ENCODE measurements around the gene UXS1. TPM values are rescaled to one million over a fixed set of nuclear protein-coding genes. Genes with fewer than 3 reads are reported as not detected.

Gene UXS1
- total RNA-seq, 1 donor = 96.9 TPM

- Histone ChIP-seq H3K27me3 (ENCODE audit: insufficient read depth, low read length) (no peaks in the 10 kb centered on the region), H3K9me3 (ENCODE audit: low read depth, low read length) (no peaks in the 10 kb centered on the region), H3K4me3 (ENCODE audit: low read length) (no peak overlapping the region), H3K4me1 (ENCODE audit: insufficient read depth, low read length) (peaks cover 25% of the 10 kb centered on the region)
Observed at GRCh38 chr2:106178716-106179115, 15.4 kb downstream of the UXS1 start.

GRCh38 chr2:106177581-106177980 is 16.5 kb downstream of the UXS1 start:
- Histone ChIP-seq H3K4me1 (ENCODE audit: insufficient read depth, low read length) (peaks cover 14% of the 10 kb centered on the region), H3K9me3 (ENCODE audit: low read depth, low read length) (no peaks in the 10 kb centered on the region), H3K27me3 (ENCODE audit: insufficient read depth, low read length) (no peaks in the 10 kb centered on the region), H3K4me3 (ENCODE audit: low read length) (no peak overlapping the region)

GRCh38 chr2:106176446-106177099 is 17.5 kb downstream of the UXS1 start:
- Histone ChIP-seq H3K9me3 (ENCODE audit: low read depth, low read length) (no peaks in the 10 kb centered on the region), H3K4me3 (ENCODE audit: low read length) (no peak overlapping the region), H3K4me1 (ENCODE audit: insufficient read depth, low read length) (peaks cover 11% of the 10 kb centered on the region), H3K27me3 (ENCODE audit: insufficient read depth, low read length) (no peaks in the 10 kb centered on the region)

GRCh38 chr2:106175086-106175850 is 18.8 kb downstream of the UXS1 start:
- H3K9me3 ChIP-seq (ENCODE audit: low read depth, low read length) = no peaks in the 10 kb centered on the region
- H3K4me1 ChIP-seq (ENCODE audit: insufficient read depth, low read length) = peaks cover 11% of the 10 kb centered on the region
- H3K4me3 ChIP-seq (ENCODE audit: low read length) = no peak overlapping the region
- H3K27me3 ChIP-seq (ENCODE audit: insufficient read depth, low read length) = no peaks in the 10 kb centered on the region

DNA sequence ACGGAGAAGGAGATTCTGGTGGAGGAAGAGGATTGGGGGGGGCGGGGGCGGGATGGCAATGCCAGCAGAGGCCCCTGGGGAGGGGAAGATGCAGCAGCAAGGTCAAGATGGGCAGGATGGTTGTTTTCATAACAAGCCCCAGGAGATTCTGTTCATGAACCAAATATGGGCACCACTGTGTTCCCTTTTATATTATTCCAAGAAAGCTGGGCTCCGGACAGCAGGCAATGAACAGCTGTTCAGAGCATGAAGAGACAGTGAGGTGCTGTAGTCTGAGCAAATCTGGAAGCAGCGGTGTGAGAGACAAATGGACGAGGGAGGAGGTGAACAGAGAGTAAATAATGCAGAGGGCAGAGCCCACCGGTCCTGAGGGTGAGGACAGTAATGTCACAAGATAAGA is 20.0 kb downstream of the UXS1 start:
- H3K9me3 ChIP-seq (ENCODE audit: low read depth, low read length) = no peaks in the 10 kb centered on the region
- H3K4me3 ChIP-seq (ENCODE audit: low read length) = no peak overlapping the region
- H3K27me3 ChIP-seq (ENCODE audit: insufficient read depth, low read length) = no peaks in the 10 kb centered on the region
- peaks cover 11% of the 10 kb centered on the region for H3K4me1 ChIP-seq (ENCODE audit: insufficient read depth, low read length)

GRCh38 chr2:106172649-106173048 is 21.5 kb downstream of the UXS1 start:
- no peak overlapping the region for H3K4me3 ChIP-seq (ENCODE audit: low read length)
- no peaks in the 10 kb centered on the region for H3K9me3 ChIP-seq (ENCODE audit: low read depth, low read length)
- no peaks in the 10 kb centered on the region for H3K27me3 ChIP-seq (ENCODE audit: insufficient read depth, low read length)
- H3K4me1 ChIP-seq (ENCODE audit: insufficient read depth, low read length) = peaks cover 11% of the 10 kb centered on the region

GRCh38 chr2:106168657-106169056 is 25.4 kb downstream of the UXS1 start:
- no peak overlapping the region for H3K4me3 ChIP-seq (ENCODE audit: low read length)
- no peaks in the 10 kb centered on the region for H3K27me3 ChIP-seq (ENCODE audit: insufficient read depth, low read length)
- peaks cover 7% of the 10 kb centered on the region for H3K4me1 ChIP-seq (ENCODE audit: insufficient read depth, low read length)
- H3K9me3 ChIP-seq (ENCODE audit: low read depth, low read length) = no peaks in the 10 kb centered on the region

- Histone ChIP-seq H3K4me1 (ENCODE audit: insufficient read depth, low read length) (peaks cover 7% of the 10 kb centered on the region), H3K4me3 (ENCODE audit: low read length) (no peak overlapping the region), H3K27me3 (ENCODE audit: insufficient read depth, low read length) (no peaks in the 10 kb centered on the region), H3K9me3 (ENCODE audit: low read depth, low read length) (no peaks in the 10 kb centered on the region)
Observed at GRCh38 chr2:106167067-106167466, 27.0 kb downstream of the UXS1 start.

DNA sequence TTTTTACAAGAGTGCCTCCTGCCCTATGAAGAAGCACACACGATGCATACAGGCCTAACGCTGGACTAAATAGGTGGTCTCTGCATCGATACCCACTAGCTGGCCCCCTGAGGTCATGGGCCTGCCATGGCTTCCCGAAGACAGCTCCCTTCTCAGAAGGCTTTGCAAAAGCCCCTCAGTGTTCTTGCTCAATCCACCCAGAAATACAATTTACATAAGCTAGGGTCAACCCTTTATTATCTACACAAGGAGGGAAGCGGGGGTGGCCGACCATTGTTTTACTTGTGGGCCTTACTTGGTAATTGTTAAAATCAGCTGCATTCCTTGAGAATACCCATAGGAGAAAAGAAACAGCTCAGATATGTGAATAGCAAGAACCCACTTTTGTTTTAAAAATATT is 28.5 kb downstream of the UXS1 start:
- Histone ChIP-seq H3K4me3 (ENCODE audit: low read length) (no peak overlapping the region), H3K9me3 (ENCODE audit: low read depth, low read length) (no peaks in the 10 kb centered on the region), H3K4me1 (ENCODE audit: insufficient read depth, low read length) (peaks cover 19% of the 10 kb centered on the region), H3K27me3 (ENCODE audit: insufficient read depth, low read length) (no peaks in the 10 kb centered on the region)

GRCh38 chr2:106165029-106165428 is 29.1 kb downstream of the UXS1 start:
- Histone ChIP-seq H3K27me3 (ENCODE audit: insufficient read depth, low read length) (no peaks in the 10 kb centered on the region), H3K4me3 (ENCODE audit: low read length) (no peak overlapping the region), H3K9me3 (ENCODE audit: low read depth, low read length) (no peaks in the 10 kb centered on the region), H3K4me1 (ENCODE audit: insufficient read depth, low read length) (peaks cover 24% of the 10 kb centered on the region)

GRCh38 chr2:106163948-106164545 is 30.1 kb downstream of the UXS1 start:
- Histone ChIP-seq H3K9me3 (ENCODE audit: low read depth, low read length) (no peaks in the 10 kb centered on the region), H3K4me3 (ENCODE audit: low read length) (no peak overlapping the region), H3K27me3 (ENCODE audit: insufficient read depth, low read length) (no peaks in the 10 kb centered on the region), H3K4me1 (ENCODE audit: insufficient read depth, low read length) (peaks cover 33% of the 10 kb centered on the region)

DNA sequence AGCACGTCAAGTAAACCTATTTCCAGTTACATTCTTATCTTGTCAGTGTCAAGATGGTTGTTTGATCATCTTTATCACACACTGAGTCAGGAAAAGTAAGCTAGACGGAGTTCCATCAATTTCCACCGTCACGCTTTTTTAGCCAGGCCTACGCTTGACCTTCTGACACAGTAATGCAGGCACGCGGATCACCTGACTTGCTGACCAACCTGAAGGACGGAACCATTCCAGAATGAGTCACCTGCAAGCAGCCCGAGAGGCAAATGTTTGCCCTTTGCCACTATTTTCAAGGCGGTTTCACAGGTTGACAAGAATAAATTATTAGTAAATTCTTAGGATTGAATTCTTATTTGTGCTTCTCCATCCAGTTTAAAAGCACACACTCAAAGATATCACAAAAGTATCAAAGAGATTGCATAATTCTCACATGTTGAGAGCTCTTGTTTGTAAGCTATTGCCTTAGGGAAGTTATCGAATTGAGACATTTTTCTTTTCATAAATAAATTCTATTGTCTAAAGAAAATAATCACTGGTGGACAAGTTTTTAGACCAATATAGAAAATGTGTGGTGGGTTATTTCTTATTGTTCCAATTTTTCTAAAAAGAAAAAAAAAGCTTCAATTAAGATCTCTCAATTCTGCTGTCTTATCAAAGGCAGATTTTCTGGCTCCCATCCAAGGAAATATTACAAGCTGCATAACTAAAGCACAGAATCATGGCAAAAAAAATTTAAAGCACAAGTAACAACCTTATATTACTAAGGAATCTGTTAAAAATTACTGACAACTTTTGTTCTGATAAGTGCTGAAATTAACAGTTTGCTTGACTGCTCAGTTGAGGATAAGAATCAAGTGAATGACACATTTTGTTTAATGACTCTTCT is 31.9 kb downstream of the UXS1 start:
- peaks cover 41% of the 10 kb centered on the region for H3K4me1 ChIP-seq (ENCODE audit: insufficient read depth, low read length)
- no peak overlapping the region for H3K4me3 ChIP-seq (ENCODE audit: low read length)
- no peaks in the 10 kb centered on the region for H3K27me3 ChIP-seq (ENCODE audit: insufficient read depth, low read length)

GRCh38 chr2:106161341-106161740 is 32.8 kb downstream of the UXS1 start:
- no peaks in the 10 kb centered on the region for H3K27me3 ChIP-seq (ENCODE audit: insufficient read depth, low read length)
- H3K4me1 ChIP-seq (ENCODE audit: insufficient read depth, low read length) = peaks cover 41% of the 10 kb centered on the region
- H3K9me3 ChIP-seq (ENCODE audit: low read depth, low read length) = no peaks in the 10 kb centered on the region
- H3K4me3 ChIP-seq (ENCODE audit: low read length) = no peak overlapping the region

More for the DNA sequence above, 31.9 kb downstream of the UXS1 start:
- H3K9me3 ChIP-seq (ENCODE audit: low read depth, low read length) = no peaks in the 10 kb centered on the region

DNA sequence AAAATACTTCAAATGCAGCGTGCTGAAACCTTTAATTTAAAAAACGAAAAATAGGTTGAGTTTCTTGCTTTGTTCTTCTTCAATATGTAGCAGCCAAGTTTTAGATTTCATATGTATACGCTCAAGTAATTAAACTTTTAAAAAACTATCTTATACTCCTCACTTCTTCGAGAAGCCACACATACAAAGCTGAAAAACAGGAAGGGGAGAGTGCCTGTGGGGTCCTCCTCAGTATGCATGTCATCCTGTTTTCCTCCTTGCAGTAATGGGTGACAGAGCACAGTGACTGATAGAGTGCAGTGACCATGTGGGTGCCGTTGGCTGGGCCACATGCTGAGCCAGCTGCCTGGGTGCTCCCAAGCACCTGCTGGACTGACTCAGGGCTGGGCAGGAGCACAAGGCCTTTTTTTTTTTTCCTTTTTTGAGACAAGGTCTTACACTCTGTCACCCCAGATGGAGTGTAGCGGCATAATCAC is 33.3 kb downstream of the UXS1 start:
- H3K4me1 ChIP-seq (ENCODE audit: insufficient read depth, low read length) = peaks cover 41% of the 10 kb centered on the region
- peak overlapping the region; percentile 38 for H3K4me3 ChIP-seq (ENCODE audit: low read length)
- H3K9me3 ChIP-seq (ENCODE audit: low read depth, low read length) = no peaks in the 10 kb centered on the region
- H3K27me3 ChIP-seq (ENCODE audit: insufficient read depth, low read length) = no peaks in the 10 kb centered on the region
